MCF 10A (cell line): ENCODE data around the gene CDCA7. TPM values are rescaled to one million over a fixed set of nuclear protein-coding genes. Genes with fewer than 3 reads are reported as not detected.
"Not testable (repeated sequence)": the region's sequence is repeated elsewhere in the genome, so short reads cannot be mapped to it uniquely, and the experiment has no call there.

Experiments used
- BruUV-seq: library from RNA; stranded (reverse); fragments of 400-500 nt; replicated peaks from 2 replicates; lab custom pipeline; 2021; lab: Mats Ljungman, UMichigan
- CTCF ChIA-PET: fragments of 300-600 bp; sonication (Branson Sonifier 250); formaldehyde crosslinking; extraction: SDS; loops from one replicate; lab custom pipeline; 2021; ENCODE audit warnings: antibody characterized with exemption, inconsistent platforms; lab: Yijun Ruan, JAX
- POLR2A ChIA-PET: fragments of 300-600, 350-650 bp; sonication (Branson Sonifier 250); formaldehyde crosslinking; extraction: SDS; loops from one replicate; lab custom pipeline; 2020; ENCODE audit warnings: antibody characterized with exemption, inconsistent platforms; lab: Yijun Ruan, JAX
- DNase-seq: peaks from one replicate; pipeline ENCODE4 v3.0.0-alpha.2; 2018; ENCODE audit not compliant: unreplicated experiment
- H3K27ac Mint-ChIP-seq: one replicate; pipeline ENCODE4 v1.8.0; 2022; ENCODE audit warnings: mild to moderate bottlenecking, low read depth, mixed read lengths; ENCODE audit not compliant: unreplicated experiment
- H3K27me3 Mint-ChIP-seq: one replicate; pipeline ENCODE4 v1.8.0; 2022; ENCODE audit warnings: mixed read lengths; ENCODE audit not compliant: insufficient read depth, unreplicated experiment
- H3K36me3 Mint-ChIP-seq: one replicate; pipeline ENCODE4 v1.8.0; 2022; ENCODE audit warnings: mild to moderate bottlenecking, moderate library complexity, mixed read lengths; ENCODE audit not compliant: insufficient read depth, unreplicated experiment
- H3K4me1 Mint-ChIP-seq: one replicate; pipeline ENCODE4 v1.8.0; 2022; ENCODE audit warnings: mixed read lengths; ENCODE audit not compliant: insufficient read depth, unreplicated experiment
- H3K4me3 Mint-ChIP-seq: one replicate; pipeline ENCODE4 v1.8.0; 2022; ENCODE audit warnings: mild to moderate bottlenecking, moderate library complexity, mixed read lengths; ENCODE audit not compliant: unreplicated experiment
- H3K9me3 Mint-ChIP-seq: one replicate; pipeline ENCODE4 v1.8.0; 2022; ENCODE audit warnings: mixed read lengths; ENCODE audit not compliant: unreplicated experiment
- CTCF ChIP-seq: fragments of 200-600 bp; IDR thresholded peaks from one replicate; pipeline ENCODE4 v1.8.0; 2022; ENCODE audit warnings: antibody characterized with exemption, mild to moderate bottlenecking; ENCODE audit not compliant: unreplicated experiment
- intact Hi-C: fragments of 100-400 bp; cut with micrococcal nuclease; formaldehyde crosslinking; loops from 2 replicates; pipeline ENCODE4 v1.14.1; 2022
- total RNA-seq: library from RNA; stranded (reverse); gene quantifications from 2 replicates; pipeline ENCODE4 v1.2.3, GENCODE V29; 2022

Gene CDCA7
- total RNA-seq, 1 experiment from 2014 or later: 14.0 TPM

GRCh38 chr2:173412628-173413027 lies 58.0 kb downstream of the CDCA7 start:
- H3K27ac Mint-ChIP-seq: no peak overlapping the region
- CTCF ChIA-PET: interaction anchor here (1.2 to 2.4 kb wide), 3 partner anchors 10 to 36 kb away, joined by 3 to 17 read pairs (median 3); no protein-coding TSS in a partner anchor
- BruUV-seq: no TSS peak

GRCh38 chr2:173414823-173415322 lies 60.2 kb downstream of the CDCA7 start:
- Mint-ChIP-seq H3K36me3 (no peaks in the 10 kb centered on the region), H3K9me3 (no peaks in the 10 kb centered on the region), H3K27me3 (peaks cover under 1% of the 10 kb centered on the region), H3K4me1 (peaks cover 11% of the 10 kb centered on the region), H3K27ac (no peak overlapping the region), H3K4me3 (no peak overlapping the region)
- TF ChIP-seq CTCF: no peak
- intact Hi-C loops: no loop called here
- ChIA-PET POLR2A (interaction anchor here (0.6 to 1.3 kb wide), 5 partner anchors 12 to 930 kb away, joined by 3 to 9 read pairs (median 3); no protein-coding TSS in a partner anchor), CTCF (interaction anchor here (2.0 to 2.3 kb wide), 2 partner anchors 12 to 34 kb away, joined by 12 to 13 read pairs; no protein-coding TSS in a partner anchor)
- no TSS peak for BruUV-seq
- DNase-seq: peak; percentile 97

More at GRCh38 chr2:173412628-173413027, 58.0 kb downstream of the CDCA7 start:
- Mint-ChIP-seq H3K4me1 (peaks cover 6% of the 10 kb centered on the region), H3K36me3 (no peaks in the 10 kb centered on the region), H3K9me3 (no peaks in the 10 kb centered on the region), H3K27me3 (no peaks in the 10 kb centered on the region), H3K4me3 (no peak overlapping the region)
- intact Hi-C loops: no loop called here
- no peak for TF ChIP-seq CTCF
- no peak for DNase-seq
- POLR2A ChIA-PET: interaction anchor here (1.1 kb wide), 1 partner anchor 15 kb away, joined by 3 read pairs; no protein-coding TSS in a partner anchor

GRCh38 chr2:173415431-173416381 lies 61.0 kb downstream of the CDCA7 start:
- no peaks in the 10 kb centered on the region for H3K36me3 Mint-ChIP-seq
- intact Hi-C loops: no loop called here
- H3K4me3 Mint-ChIP-seq: no peak overlapping the region
- no peaks in the 10 kb centered on the region for H3K9me3 Mint-ChIP-seq
- ChIA-PET POLR2A (interaction anchor here (0.6 to 1.3 kb wide), 8 partner anchors 11 to 929 kb away, joined by 3 to 9 read pairs (median 3); no protein-coding TSS in a partner anchor), CTCF (interaction anchor here (0.6 to 2.3 kb wide), 5 partner anchors 10 to 884 kb away, joined by 3 to 13 read pairs (median 3); no protein-coding TSS in a partner anchor)
- DNase-seq: no peak
- no peak for TF ChIP-seq CTCF
- H3K4me1 Mint-ChIP-seq: peaks cover 14% of the 10 kb centered on the region
- peaks cover 9% of the 10 kb centered on the region for H3K27me3 Mint-ChIP-seq
- no peak overlapping the region for H3K27ac Mint-ChIP-seq
- no TSS peak for BruUV-seq

GRCh38 chr2:173416415-173417152 lies 61.9 kb downstream of the CDCA7 start:
- BruUV-seq, H3K9me3 Mint-ChIP-seq, H3K27ac Mint-ChIP-seq, DNase-seq, intact Hi-C loops, H3K4me3 Mint-ChIP-seq, H3K36me3 Mint-ChIP-seq: not testable (repeated sequence)
- Mint-ChIP-seq H3K4me1 (peaks cover 14% of the 10 kb centered on the region), H3K27me3 (peaks cover 18% of the 10 kb centered on the region)
- CTCF ChIA-PET: interaction anchor here (0.6 to 2.3 kb wide), 5 partner anchors 12 to 883 kb away, joined by 3 to 13 read pairs (median 3); no protein-coding TSS in a partner anchor
- POLR2A ChIA-PET: interaction anchor here (0.6 to 1.3 kb wide), 4 partner anchors 9 to 34 kb away, joined by 3 to 4 read pairs (median 4); no protein-coding TSS in a partner anchor
